CD8-positive, alpha-beta memory T cell (primary cell): ENCODE measurements around the gene HOXD9. TPM values are rescaled to one million over a fixed set of nuclear protein-coding genes. Genes with fewer than 3 reads are reported as not detected.

Source experiments
- CTCF ChIA-PET: fragments of 350-600 bp; sonication (Branson Sonifier 250); formaldehyde crosslinking; loops from one replicate; lab custom pipeline; 2021; ENCODE audit warnings: antibody characterized with exemption; lab: Charles Lee
- POLR2A ChIA-PET: fragments of 350-600 bp; sonication (Branson Sonifier 250); formaldehyde crosslinking; loops from one replicate; lab custom pipeline; 2021; ENCODE audit warnings: antibody characterized with exemption; lab: Charles Lee
- DNase-seq, 5 donors: peaks; one replicate each; pipeline versions ENCODE4 v3.0.0 to v3.0.0-alpha.2; 2020 to 2022; ENCODE audit warnings: mixed read lengths in 1 of 5
- H3K27ac ChIP-seq: one replicate; pipeline ENCODE4 v1.7.0; 2013; ENCODE audit warnings: low read depth, mild to moderate bottlenecking, low read length, moderate library complexity
- H3K27me3 ChIP-seq: 2 replicates; pipeline ENCODE4 v1.7.0; 2013; ENCODE audit warnings: low read length, mild to moderate bottlenecking; ENCODE audit not compliant: insufficient read depth, poor library complexity, severe bottlenecking
- H3K36me3 ChIP-seq: 2 replicates; pipeline ENCODE4 v1.7.0; 2013; ENCODE audit warnings: mild to moderate bottlenecking, low read length, moderate library complexity; ENCODE audit not compliant: insufficient read depth
- H3K4me1 ChIP-seq: 2 replicates; pipeline ENCODE4 v1.7.0; 2013; ENCODE audit warnings: mild to moderate bottlenecking, low read length, moderate library complexity; ENCODE audit not compliant: insufficient read depth
- H3K4me3 ChIP-seq: 2 replicates; pipeline ENCODE4 v1.7.0; 2013; ENCODE audit warnings: mild to moderate bottlenecking, low read length
- H3K9me3 ChIP-seq: 2 replicates; pipeline ENCODE4 v1.7.0; 2013; ENCODE audit warnings: mild to moderate bottlenecking, low read length
- H3K27ac Mint-ChIP-seq, 8 donors: one replicate each; pipeline ENCODE4 v1.8.0; 2020 to 2021; ENCODE audit warnings: mixed read lengths in 8 of 8, mild to moderate bottlenecking in 6 of 8, inconsistent platforms in 3 of 8, moderate library complexity in 3 of 8
- H3K27me3 Mint-ChIP-seq, 2 donors: one replicate each; pipeline ENCODE4 v1.8.0; 2020 to 2021; ENCODE audit warnings: mixed read lengths in 2 of 2, mild to moderate bottlenecking in 1 of 2, moderate library complexity in 1 of 2
- H3K36me3 Mint-ChIP-seq, 3 donors: one replicate each; pipeline ENCODE4 v1.8.0; 2020 to 2021; ENCODE audit warnings: mixed read lengths in 3 of 3, inconsistent platforms in 1 of 3, mild to moderate bottlenecking in 1 of 3
- H3K4me1 Mint-ChIP-seq, 3 donors: one replicate each; pipeline ENCODE4 v1.8.0; 2020 to 2021; ENCODE audit warnings: mixed read lengths in 3 of 3, inconsistent platforms in 1 of 3, mild to moderate bottlenecking in 1 of 3
- H3K4me3 Mint-ChIP-seq, 7 donors: one replicate each; pipeline ENCODE4 v1.8.0; 2020 to 2021; ENCODE audit warnings: mixed read lengths in 7 of 7, mild to moderate bottlenecking in 6 of 7, moderate library complexity in 4 of 7, inconsistent platforms in 2 of 7
- H3K9me3 Mint-ChIP-seq, 5 donors: one replicate each; pipeline ENCODE4 v1.8.0; 2020 to 2022; ENCODE audit warnings: mixed read lengths in 5 of 5, mild to moderate bottlenecking in 3 of 5, moderate library complexity in 2 of 5, inconsistent platforms in 1 of 5
- polyA plus RNA-seq: library from polyadenylated mRNA; unstranded; fragments of 300-500 nt; fragmentation: Illumina TruSeq; gene quantifications from one replicate; pipeline ENCODE4 v1.2.3, GENCODE V29; 2021
- total RNA-seq, 2 experiments: library from RNA; stranded (reverse); gene quantifications; one replicate each; pipeline ENCODE4 v1.2.3, GENCODE V29; 2021

Gene HOXD9
- total and polyA plus RNA-seq, 3 experiments from 2014 or later, result not detected

- H3K27me3 ChIP-seq, result peaks cover 93% of the 10 kb centered on the region
- CTCF ChIA-PET, result interaction anchor here (1.3 to 1.6 kb wide), 3 partner anchors 8 to 19 kb away, joined by 3 to 6 read pairs (median 3); no protein-coding TSS in a partner anchor
- peaks cover 85 to 89% of the 10 kb centered on the region in 2 donors for H3K27me3 Mint-ChIP-seq
- DNase-seq, result peak in 1 of 5 donors; percentile 14
- peaks cover 18 to 29% (median 20%) of the 10 kb centered on the region in 3 donors for H3K4me1 Mint-ChIP-seq
- POLR2A ChIA-PET, result no interaction called here
- no peak overlapping the region for H3K27ac ChIP-seq
- H3K36me3 Mint-ChIP-seq, result no peaks in the 10 kb centered on the region
- H3K27ac Mint-ChIP-seq, result peak overlapping the region in 1 of 8 donors; percentile 60
- H3K4me3 Mint-ChIP-seq, result peak overlapping the region in 1 of 7 donors; percentile 8
- no peaks in the 10 kb centered on the region for H3K9me3 ChIP-seq
- H3K9me3 Mint-ChIP-seq, result peaks cover 0 to 9% (median 4%) of the 10 kb centered on the region in 5 donors
- no peaks in the 10 kb centered on the region for H3K36me3 ChIP-seq
- H3K4me1 ChIP-seq, result peaks cover 11% of the 10 kb centered on the region
- no peak overlapping the region for H3K4me3 ChIP-seq
These were observed 20.7 kb upstream of the HOXD9 start for GRCh38 chr2:176101842-176102241.

GRCh38 chr2:176102309-176102866 lies 20.1 kb upstream of the HOXD9 start:
- H3K4me3 ChIP-seq, result no peak overlapping the region
- no peaks in the 10 kb centered on the region for H3K9me3 ChIP-seq
- Mint-ChIP-seq H3K9me3 (peaks cover 0 to 9% (median 4%) of the 10 kb centered on the region in 5 donors), H3K36me3 (no peaks in the 10 kb centered on the region), H3K4me1 (peaks cover 15 to 28% (median 17%) of the 10 kb centered on the region in 3 donors), H3K27me3 (peaks cover 83 to 88% of the 10 kb centered on the region in 2 donors), H3K27ac (peak overlapping the region in 1 of 8 donors; percentile 60), H3K4me3 (peak overlapping the region in 1 of 7 donors; percentile 8)
- ChIA-PET CTCF (interaction anchor here (1.3 to 1.6 kb wide), 3 partner anchors 9 to 19 kb away, joined by 3 to 6 read pairs (median 3); no protein-coding TSS in a partner anchor), POLR2A (no interaction called here)
- H3K36me3 ChIP-seq, result no peaks in the 10 kb centered on the region
- DNase-seq, result no peak
- peaks cover 6% of the 10 kb centered on the region for H3K4me1 ChIP-seq
- H3K27me3 ChIP-seq, result peaks cover 88% of the 10 kb centered on the region
- H3K27ac ChIP-seq, result no peak overlapping the region

GRCh38 chr2:176103194-176103593 lies 19.3 kb upstream of the HOXD9 start:
- H3K9me3 ChIP-seq, result no peaks in the 10 kb centered on the region
- no peaks in the 10 kb centered on the region for H3K4me1 ChIP-seq
- ChIA-PET POLR2A (no interaction called here), CTCF (interaction anchor here (1.3 to 1.6 kb wide), 3 partner anchors 8 to 18 kb away, joined by 3 to 6 read pairs (median 3); no protein-coding TSS in a partner anchor)
- Mint-ChIP-seq H3K4me3 (peak overlapping the region in 1 of 7 donors; percentile 48), H3K27me3 (peaks cover 77 to 82% of the 10 kb centered on the region in 2 donors), H3K27ac (peak overlapping the region in 1 of 8 donors; percentile 50), H3K9me3 (peaks cover 0 to 9% (median 4%) of the 10 kb centered on the region in 5 donors), H3K4me1 (peaks cover 7 to 20% (median 12%) of the 10 kb centered on the region in 3 donors), H3K36me3 (no peaks in the 10 kb centered on the region)
- DNase-seq, result peak in 1 of 5 donors; percentile 16
- no peak overlapping the region for H3K4me3 ChIP-seq
- peaks cover 80% of the 10 kb centered on the region for H3K27me3 ChIP-seq
- H3K27ac ChIP-seq, result no peak overlapping the region
- no peaks in the 10 kb centered on the region for H3K36me3 ChIP-seq

- Mint-ChIP-seq H3K27me3 (peaks cover 77 to 84% of the 10 kb centered on the region in 2 donors), H3K4me1 (peaks cover 9 to 24% (median 13%) of the 10 kb centered on the region in 3 donors), H3K4me3 (no peak overlapping the region), H3K36me3 (no peaks in the 10 kb centered on the region), H3K9me3 (peaks cover 0 to 10% (median 4%) of the 10 kb centered on the region in 5 donors), H3K27ac (peak overlapping the region in 1 of 8 donors; percentile 45)
- no peak overlapping the region for H3K27ac ChIP-seq
- no peak for DNase-seq
- POLR2A ChIA-PET, result no interaction called here
- H3K27me3 ChIP-seq, result peaks cover 78% of the 10 kb centered on the region
- H3K4me3 ChIP-seq, result no peak overlapping the region
- H3K4me1 ChIP-seq, result no peaks in the 10 kb centered on the region
- H3K36me3 ChIP-seq, result no peaks in the 10 kb centered on the region
- CTCF ChIA-PET, result interaction anchor here (0.6 to 0.9 kb wide), 2 partner anchors 23 to 346 kb away, joined by 3 to 5 read pairs; no protein-coding TSS in a partner anchor
- H3K9me3 ChIP-seq, result no peaks in the 10 kb centered on the region
These were observed 18.7 kb upstream of the HOXD9 start for GRCh38 chr2:176103742-176104315.

- Mint-ChIP-seq H3K4me1 (peaks cover 15 to 31% (median 16%) of the 10 kb centered on the region in 3 donors), H3K36me3 (no peaks in the 10 kb centered on the region)
These were observed 18.0 kb upstream of the HOXD9 start for GRCh38 chr2:176104316-176105077.

GRCh38 chr2:176105078-176105729 lies 17.3 kb upstream of the HOXD9 start:
- CTCF ChIA-PET, result no interaction called here
- Mint-ChIP-seq H3K27me3 (peaks cover 82 to 89% of the 10 kb centered on the region in 2 donors), H3K4me3 (peak overlapping the region in 1 of 7 donors; percentile 35)

More at GRCh38 chr2:176104316-176105077, 18.0 kb upstream of the HOXD9 start:
- H3K27ac Mint-ChIP-seq, result peak overlapping the region in 2 of 8 donors; percentile 43 to 89
- H3K36me3 ChIP-seq, result no peaks in the 10 kb centered on the region
- DNase-seq, result no peak
- ChIA-PET CTCF (interaction anchor here (0.6 to 0.9 kb wide), 2 partner anchors 23 to 346 kb away, joined by 3 to 5 read pairs; no protein-coding TSS in a partner anchor), POLR2A (no interaction called here)
- H3K27me3 ChIP-seq, result peaks cover 78% of the 10 kb centered on the region
- H3K27ac ChIP-seq, result no peak overlapping the region
- H3K4me3 ChIP-seq, result no peak overlapping the region
- H3K9me3 ChIP-seq, result no peaks in the 10 kb centered on the region
- peaks cover 0 to 16% (median 4%) of the 10 kb centered on the region in 5 donors for H3K9me3 Mint-ChIP-seq
- H3K4me1 ChIP-seq, result no peaks in the 10 kb centered on the region
- peaks cover 77 to 84% of the 10 kb centered on the region in 2 donors for H3K27me3 Mint-ChIP-seq
- no peak overlapping the region for H3K4me3 Mint-ChIP-seq

GRCh38 chr2:176105730-176106580 lies 16.6 kb upstream of the HOXD9 start:
- Mint-ChIP-seq H3K27me3 (peaks cover 82 to 89% of the 10 kb centered on the region in 2 donors), H3K4me1 (peaks cover 17 to 31% (median 18%) of the 10 kb centered on the region in 3 donors), H3K4me3 (peak overlapping the region; percentile 11 to 78 (median 55)), H3K27ac (peak overlapping the region in 5 of 8 donors; percentile 21 to 89 (median 77)), H3K36me3 (no peaks in the 10 kb centered on the region), H3K9me3 (peaks cover 0 to 24% (median 8%) of the 10 kb centered on the region in 5 donors)
- H3K4me3 ChIP-seq, result no peak overlapping the region
- no peak for DNase-seq
- ChIA-PET POLR2A (no interaction called here), CTCF (no interaction called here)
- H3K27me3 ChIP-seq, result peaks cover 78% of the 10 kb centered on the region
- H3K36me3 ChIP-seq, result no peaks in the 10 kb centered on the region
- H3K4me1 ChIP-seq, result no peaks in the 10 kb centered on the region
- no peaks in the 10 kb centered on the region for H3K9me3 ChIP-seq
- H3K27ac ChIP-seq, result no peak overlapping the region

More at GRCh38 chr2:176105078-176105729, 17.3 kb upstream of the HOXD9 start:
- H3K4me3 ChIP-seq, result no peak overlapping the region
- no peaks in the 10 kb centered on the region for H3K9me3 ChIP-seq
- no peaks in the 10 kb centered on the region for H3K4me1 ChIP-seq
- H3K36me3 ChIP-seq, result no peaks in the 10 kb centered on the region
- H3K4me1 Mint-ChIP-seq, result peaks cover 17 to 31% (median 18%) of the 10 kb centered on the region in 3 donors
- DNase-seq, result no peak
- no peaks in the 10 kb centered on the region for H3K36me3 Mint-ChIP-seq
- H3K9me3 Mint-ChIP-seq, result peaks cover 0 to 20% (median 6%) of the 10 kb centered on the region in 5 donors
- POLR2A ChIA-PET, result no interaction called here
- H3K27ac Mint-ChIP-seq, result peak overlapping the region in 4 of 8 donors; percentile 41 to 89 (median 53)
- peaks cover 78% of the 10 kb centered on the region for H3K27me3 ChIP-seq
- H3K27ac ChIP-seq, result no peak overlapping the region
